Fibroblast of skin of right biceps (primary cell): ENCODE measurements around the gene GPM6B.

ENCODE experiments used
- DNase-seq: peaks from one replicate; pipeline ENCODE4 v3.0.0-alpha.2; 2013

The GPM6B gene

DNA sequence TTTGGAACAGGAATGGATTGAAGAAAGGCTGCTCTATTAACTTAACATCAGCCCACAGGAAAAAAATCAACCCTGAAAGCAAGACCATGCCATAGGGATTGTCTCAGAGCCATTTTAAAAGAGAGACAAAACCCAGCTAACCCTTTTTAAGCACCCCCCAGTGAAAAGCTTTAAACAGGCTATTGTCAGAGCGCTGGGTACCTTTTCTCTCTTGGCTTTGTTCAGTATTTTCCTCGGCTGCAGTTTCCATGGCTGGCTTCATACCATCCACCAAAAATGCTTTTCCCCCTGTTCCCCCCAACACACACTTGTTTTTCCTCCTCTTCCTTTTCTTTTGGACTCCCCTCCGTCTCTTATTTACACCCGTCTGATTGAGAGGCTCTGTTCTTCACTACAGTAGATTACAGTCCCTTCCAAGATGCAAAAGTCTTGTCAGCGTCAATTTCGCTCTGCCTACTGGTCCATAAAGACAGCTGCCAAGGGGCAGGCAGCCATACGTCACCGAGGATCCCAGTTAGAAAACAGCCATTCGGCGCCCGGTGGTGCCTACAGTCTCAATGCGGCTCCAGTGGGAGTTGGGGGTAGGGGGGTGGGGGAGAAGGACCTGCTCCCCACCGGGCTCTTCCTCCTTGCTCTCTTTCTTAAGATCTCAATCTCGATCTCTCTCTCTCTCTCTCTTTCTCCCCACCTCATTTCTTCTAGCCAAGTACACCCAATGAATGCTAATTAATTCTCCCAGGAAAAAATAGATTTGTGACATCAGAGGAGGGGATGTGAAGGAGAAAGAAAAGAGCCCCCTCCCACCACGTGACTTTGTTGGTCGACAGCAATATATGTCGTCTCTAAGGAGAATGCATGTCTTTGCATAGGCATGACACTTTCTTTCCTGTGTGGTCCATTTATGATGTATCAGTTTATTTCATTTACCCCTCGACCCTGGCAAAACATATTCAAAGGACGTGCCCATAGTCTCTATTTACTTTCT lies at the start of gene GPM6B:
TSS of gene GPM6B (minus strand) at position 451 of the 985 bp plus-strand sequence. CDS start at position 262, 189 bp downstream.
- DNase-seq, result no peak

DNA sequence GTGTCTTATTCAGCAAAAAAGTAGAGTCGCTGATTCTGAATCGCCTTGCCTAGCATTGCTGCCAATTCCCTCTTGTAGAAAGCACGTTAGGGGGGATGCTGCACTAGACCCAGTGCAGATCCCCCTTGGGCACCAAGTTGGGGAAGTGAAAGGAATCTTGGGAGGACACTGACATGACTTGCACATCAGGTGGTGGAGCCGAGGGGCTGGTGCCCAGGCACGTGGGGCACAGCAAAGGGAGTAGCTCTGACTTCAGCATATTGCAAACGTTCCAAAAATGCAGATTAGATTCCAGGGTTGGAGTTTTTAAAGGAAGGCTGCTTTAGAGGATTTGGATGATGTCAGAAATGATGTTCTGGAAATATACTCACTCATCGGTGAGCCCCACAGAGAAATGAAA lies 47.4 kb upstream of the GPM6B start:
- peak; percentile 28 for DNase-seq

GRCh38 chrX:13863324-13863723 lies 46.4 kb upstream of the GPM6B start:
- no peak for DNase-seq

DNA sequence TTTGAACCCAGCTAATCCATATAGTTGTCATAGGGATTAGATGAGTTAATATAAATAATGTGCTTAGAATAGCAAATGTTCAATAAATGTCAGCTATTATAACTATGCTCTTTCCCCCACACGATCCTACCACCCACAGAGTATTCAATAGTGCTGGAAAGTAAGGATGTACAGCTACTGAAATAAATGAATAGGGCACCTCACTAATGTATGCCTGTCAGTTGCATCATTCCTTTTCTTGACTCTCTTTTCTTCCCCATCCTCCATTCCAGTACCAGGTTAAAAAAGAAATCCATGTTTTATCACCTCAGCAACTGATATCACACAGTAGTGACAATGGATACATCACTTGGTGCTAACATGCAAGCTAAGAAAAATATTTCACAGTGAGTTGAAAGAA lies 42.8 kb upstream of the GPM6B start:
- DNase-seq, result no peak

GRCh38 chrX:13857804-13858203 lies 40.9 kb upstream of the GPM6B start:
- DNase-seq, result no peak

GRCh38 chrX:13855689-13856450 lies 39.0 kb upstream of the GPM6B start:
- DNase-seq, result peak; percentile 27

DNA sequence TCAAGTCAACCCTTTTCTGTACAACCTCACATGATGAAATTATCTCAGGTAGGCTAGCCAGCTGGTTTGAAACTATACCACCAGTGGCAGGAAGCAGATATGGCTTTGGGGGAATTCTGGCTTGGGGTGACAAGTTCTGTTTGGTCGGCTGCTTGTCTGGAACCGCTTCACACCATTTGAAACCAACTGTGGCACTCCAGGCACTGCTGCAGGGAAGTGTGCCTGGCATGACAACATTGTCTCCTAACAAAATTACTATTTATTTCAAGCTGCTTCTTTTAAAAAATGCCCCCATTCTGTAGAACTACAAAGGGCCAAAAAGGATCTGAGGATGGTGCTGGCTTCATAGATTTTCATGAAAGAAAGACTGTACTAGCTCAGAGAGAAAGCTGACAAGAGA lies 37.1 kb upstream of the GPM6B start:
- DNase-seq, result no peak

DNA sequence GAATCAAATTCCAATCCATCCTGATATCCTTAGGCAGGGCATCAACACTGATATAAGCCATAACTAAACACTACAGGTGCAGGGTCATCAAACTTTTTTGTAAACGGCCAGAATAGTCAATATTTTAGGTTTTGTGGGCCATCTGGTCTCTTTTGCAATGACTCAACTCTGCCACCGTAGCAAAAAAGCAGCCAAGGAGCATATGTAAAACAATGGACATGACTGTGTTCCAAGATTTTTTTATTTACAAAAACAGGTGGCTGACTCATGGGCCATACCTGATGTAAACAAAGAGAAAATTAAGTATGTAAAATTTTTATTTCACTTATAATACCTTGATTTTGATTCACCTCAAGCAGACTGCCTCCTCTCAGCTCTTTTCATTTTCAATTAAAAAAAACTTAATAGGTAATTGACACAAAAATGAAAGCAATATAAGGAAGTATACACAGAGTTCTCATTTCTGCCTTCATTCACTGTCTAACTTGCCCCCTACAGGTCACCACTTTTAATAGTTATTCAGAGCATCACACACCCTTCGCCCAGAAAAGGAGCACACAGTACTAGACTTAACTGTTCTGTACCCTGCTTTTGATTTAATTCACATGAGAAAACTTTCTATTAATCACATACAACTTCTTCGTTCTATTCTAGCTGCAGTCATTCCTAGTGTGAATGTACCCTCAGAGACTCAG lies 35.3 kb upstream of the GPM6B start:
- DNase-seq, result no peak

GRCh38 chrX:13845721-13846378 lies 29.0 kb upstream of the GPM6B start:
- no peak for DNase-seq

DNA sequence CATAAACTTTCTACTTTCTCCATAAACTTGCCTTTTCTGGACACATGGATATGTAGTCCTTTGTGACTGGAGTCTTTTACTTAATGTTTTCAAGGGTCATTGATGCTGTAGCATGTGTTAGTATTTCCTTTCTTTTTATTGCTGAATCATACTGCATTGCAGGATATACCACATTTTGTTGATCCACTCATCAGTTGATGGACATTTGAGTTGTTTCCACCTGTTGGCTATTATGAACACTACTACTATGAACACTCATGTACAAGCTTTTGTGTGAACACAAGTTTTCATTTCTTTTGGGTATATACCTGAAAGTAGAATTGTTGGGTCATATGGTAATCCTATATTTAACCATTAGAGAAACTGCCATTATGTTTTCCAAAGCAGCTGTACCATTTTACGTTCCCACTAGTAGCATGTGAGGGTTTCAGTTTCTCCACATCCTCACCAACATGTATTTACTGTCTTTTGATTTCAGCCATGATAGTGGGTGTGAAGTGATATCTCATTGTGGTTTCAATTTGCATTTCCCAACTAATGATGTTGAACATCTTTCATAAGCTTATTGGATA lies 26.3 kb upstream of the GPM6B start:
- DNase-seq, result no peak

DNA sequence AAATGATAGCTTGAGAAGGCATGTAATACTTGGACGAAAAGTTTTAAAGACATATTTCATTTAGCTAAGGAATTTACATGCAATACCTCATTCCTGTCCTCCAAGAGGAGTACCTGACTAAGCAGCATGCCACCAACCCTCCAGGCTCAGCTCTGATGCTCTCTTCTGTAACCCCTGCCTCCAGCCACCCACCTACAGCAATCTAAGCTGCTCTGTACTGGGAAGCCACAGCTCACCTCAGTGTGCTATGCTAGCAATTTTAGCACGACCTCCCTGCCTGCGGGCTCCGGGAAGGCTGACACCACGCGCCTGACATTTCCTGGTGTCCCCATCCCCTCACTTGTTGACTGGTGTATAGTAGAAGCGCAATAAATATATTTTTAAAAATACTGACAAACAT lies 23.2 kb upstream of the GPM6B start:
- no peak for DNase-seq

DNA sequence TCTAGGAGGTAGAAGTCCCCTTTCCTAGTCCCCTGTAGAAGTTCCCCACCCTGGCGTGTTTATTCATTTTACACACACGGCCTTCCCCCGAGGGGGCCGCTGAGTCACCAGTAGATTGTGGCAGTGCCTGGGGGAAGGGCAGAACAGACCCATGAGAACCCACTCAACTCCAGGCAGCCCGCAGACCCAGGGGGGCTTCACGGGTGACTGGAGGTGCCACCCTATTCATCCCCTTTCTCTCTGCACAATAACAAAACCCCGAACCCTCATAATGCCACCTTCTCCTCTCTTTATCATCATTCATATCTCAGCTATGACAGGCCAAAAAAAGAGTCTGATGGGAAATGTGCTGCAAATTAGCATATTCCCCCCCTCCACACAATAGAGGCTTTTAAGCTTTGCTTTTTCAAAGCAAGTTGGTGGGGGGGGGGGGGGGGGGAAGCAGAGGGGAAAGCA lies 20.4 kb upstream of the GPM6B start:
- DNase-seq, result peak; percentile 1

DNA sequence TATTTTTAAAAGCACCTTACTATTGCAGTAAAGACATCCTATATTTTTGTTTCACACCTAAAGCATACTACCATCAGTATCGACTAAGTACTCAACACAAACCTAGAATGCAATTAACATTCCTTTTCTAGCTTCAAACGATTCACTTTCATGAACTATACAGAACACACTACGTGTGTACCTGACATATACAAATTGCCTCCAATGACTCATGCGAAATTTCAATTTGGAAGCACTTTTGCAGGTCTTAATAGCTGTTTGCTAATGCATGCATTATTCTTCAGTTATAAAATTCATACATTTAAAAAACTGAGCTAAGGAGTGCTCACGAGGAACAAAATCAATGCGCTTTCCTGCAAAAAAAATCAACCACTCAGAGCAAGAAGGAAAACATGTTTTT lies 19.7 kb upstream of the GPM6B start:
- DNase-seq, result no peak

- DNase-seq, result no peak
Measured at GRCh38 chrX:13835825-13836224, 18.9 kb upstream of the GPM6B start.

- no peak for DNase-seq
Measured at GRCh38 chrX:13834355-13834754, 17.5 kb upstream of the GPM6B start.

DNA sequence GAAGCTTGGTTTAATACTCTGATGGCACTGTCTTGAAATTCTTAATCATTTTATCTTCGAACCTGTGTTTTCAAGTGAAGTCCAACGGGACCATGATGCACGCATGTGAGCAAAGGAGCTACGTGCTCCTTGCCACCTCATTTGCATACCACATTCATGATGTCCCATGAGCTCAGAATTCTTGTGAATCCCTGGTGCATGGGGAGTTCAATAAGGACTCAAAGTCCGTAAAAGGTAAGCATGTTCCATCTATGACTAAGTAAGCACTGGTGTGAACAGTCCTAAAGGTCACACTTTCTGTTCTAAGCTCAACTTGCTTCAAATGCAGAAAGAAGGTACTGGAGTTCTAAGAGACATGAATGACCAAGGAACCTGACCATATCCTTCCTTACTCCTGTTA lies 13.1 kb upstream of the GPM6B start:
- DNase-seq, result no peak

DNA sequence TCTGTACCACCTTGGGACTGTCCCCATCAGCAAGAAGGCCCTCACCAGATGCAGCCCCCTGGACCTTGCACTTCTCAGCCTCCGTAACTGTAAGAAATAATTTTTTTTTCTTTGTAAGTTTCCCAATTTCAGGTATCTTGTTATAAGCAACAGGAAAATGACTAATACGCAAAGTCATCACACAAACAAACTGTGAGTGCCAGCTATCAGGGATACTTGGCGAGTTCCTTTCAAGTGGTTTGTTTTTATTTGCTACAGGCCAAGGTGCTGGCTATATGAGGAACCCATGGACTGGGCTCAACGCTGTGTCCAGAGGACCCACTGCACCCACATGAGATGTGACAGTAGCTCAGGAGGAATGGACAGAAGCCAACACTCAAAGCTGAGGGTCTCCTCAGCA lies 11.5 kb upstream of the GPM6B start:
- DNase-seq, result no peak

- no peak for DNase-seq
Measured at GRCh38 chrX:13827298-13828090, 10.6 kb upstream of the GPM6B start.

DNA sequence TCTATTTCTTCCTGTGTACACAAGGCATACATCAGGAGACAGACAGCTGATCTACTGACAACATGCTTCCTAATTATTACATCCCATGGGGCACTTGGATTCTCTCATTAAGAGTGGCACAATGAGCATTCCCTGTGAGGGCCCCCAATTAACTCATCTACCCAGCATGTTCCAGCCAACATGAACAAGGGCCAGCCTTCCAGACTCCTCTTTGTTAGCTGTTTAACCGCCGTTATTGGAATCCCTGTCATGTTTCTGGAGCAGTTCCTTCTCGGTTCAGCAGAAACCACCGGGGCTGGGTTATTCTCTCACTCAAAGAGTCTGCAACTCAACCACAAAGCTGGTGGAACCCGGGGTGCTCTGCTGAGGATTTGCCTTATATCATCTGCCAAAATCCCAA lies 9.9 kb upstream of the GPM6B start:
- DNase-seq, result no peak

- DNase-seq, result no peak
Measured at GRCh38 chrX:13825178-13825762, 8.4 kb upstream of the GPM6B start.

DNA sequence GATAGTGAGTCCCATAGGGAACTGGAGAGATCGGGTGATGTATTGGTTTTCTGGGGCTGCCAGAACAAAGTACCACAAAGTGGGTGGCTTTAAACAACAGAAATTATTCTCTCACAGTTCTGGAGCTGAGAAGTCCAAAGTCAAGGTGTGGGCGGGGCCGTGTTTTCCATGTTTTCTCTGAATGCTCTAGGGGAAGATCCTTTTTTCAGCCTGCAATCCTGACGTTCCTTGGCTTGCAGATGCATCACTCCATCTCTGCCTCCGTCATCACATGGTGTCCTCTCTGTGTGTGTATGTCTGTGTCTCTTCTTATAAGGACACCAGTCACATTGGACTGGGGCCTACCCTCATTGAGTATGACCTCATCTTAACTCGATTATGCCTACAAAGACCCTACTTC lies 7.9 kb upstream of the GPM6B start:
- no peak for DNase-seq
